Epithelial cell of prostate (primary cell): ENCODE results near the gene FXYD3.

ENCODE experiments used
- DNase-seq: peaks from one replicate; pipeline ENCODE4 v3.0.0-alpha.2; 2011; ENCODE audit warnings: low read depth, low spot score
- H3K27ac ChIP-seq: fragments of 450-650 bp; 2 replicates; pipeline ENCODE4 v1.5.1; 2017; ENCODE audit warnings: mild to moderate bottlenecking

FXYD3 gene

DNA sequence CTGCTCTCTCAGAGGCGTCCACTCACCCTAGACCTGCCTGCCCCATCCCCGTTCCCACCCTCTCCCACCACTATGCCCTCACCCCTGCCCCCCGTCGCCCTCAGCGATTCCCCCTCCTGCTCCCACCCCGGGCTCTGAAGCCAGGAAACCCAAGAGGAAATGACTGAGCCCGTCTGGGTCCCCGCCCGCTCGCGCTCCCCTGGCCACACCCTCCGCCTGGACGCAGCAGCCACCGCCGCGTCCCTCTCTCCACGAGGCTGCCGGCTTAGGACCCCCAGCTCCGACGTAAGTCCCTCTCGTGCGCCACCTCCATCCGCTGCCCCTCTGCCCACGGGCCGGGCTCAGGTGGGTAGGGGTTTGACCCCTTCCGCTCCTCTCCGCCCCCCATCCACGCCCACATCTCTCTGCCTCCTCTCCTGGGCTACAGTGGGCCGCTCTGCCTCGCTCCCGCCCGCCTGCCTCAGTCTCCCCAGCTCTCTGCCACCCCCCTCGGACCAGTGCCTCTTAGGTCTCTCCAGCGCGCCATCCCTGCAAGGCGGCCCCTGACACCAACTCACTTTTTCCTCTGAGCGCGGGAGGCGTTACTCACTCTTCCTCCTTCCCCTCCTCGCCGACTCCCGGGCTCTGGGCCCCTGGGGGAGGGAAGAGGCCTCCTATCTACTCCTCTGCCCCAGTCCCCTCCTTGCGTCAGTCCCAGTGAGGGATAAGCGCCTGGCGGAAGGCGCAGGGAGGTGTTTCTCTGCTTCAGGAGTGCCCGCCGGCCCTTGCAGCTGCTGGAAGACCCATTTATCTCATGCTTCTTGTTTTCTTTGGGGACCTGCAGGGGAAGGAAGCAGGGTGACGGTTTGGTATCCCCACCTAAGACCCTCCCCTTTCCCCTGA lies 39.1 kb downstream of the FXYD3 start, which contains the start of gene FXYD5:
TSS of gene FXYD5 (plus strand) at position 211 of the 882 bp plus-strand sequence. CDS start 816 bp downstream, outside the sequence.
- DNase-seq, result no peak
- H3K27ac ChIP-seq, result peak within 1 kb of the TSS; percentile 67

DNA sequence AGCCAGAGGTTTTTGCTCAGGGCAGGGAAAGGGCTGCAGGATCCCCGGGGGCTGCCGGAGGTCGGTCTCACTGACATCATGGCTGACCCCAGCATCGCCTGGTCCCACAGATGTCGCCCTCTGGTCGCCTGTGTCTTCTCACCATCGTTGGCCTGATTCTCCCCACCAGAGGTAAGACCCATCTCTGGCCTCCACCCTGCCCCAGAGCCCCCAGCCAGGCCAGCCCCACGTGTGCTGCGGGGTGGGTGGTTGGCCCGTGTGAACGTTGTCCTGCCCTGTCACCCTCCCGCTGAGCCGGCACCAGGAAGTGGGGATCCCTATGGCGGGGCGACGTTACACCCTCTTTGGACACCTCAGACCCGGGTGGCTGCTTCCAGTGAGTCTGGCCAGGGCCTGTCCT lies 39.8 kb downstream of the FXYD3 start:
- no peak for DNase-seq
- H3K27ac ChIP-seq, result peak overlapping the region; percentile 67

DNA sequence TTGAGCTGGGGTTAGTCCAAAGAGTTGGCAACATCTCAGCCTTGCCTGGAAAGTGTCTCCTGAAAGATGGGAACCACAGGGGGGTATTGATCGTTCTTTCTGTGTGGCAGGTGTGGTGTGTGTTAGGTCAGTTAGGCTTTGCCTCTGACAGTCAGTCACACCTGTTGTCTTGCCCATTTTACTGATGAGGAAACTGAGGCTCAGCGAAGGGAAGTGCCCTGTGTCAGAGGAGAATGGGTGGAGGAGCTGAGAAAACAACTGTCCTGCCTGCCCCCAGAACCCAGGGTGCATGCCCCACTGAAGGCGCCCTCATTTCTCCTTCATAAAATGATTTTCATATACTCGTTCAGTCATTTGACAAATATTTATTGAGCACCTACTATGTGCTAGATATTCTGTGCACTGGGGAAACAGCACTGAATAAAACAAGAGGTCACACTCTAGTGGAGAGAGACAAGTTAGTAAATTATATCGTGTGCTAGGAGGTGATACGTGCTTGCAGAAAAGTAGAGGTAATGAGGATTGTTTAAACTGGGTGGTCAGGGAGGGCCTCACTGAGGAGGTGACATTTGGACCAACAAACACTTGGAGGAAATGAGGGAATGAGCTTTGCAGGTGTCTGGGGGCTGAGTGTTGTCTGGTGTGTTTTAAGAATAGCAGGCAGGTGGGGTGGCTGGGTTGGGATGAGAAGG lies 40.5 kb downstream of the FXYD3 start:
- no peak overlapping the region for H3K27ac ChIP-seq
- DNase-seq, result no peak

DNA sequence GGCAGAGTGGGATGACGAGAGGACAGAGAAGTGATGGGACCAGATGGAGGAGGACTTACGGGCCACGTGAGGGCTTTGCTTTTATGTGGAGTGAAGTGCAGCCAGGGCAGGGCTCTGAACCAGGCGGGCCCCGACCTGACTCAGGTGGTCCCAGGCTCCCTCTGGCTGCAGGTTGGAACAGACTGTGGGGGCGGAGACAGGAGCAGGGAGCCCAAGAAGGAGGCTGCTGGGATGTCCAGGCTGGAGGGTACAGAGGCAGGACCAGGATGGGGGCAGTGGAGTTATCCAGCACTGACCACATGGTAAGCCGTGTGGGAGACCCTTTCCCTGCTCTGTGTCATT lies 41.0 kb downstream of the FXYD3 start:
- H3K27ac ChIP-seq, result no peak overlapping the region

DNA sequence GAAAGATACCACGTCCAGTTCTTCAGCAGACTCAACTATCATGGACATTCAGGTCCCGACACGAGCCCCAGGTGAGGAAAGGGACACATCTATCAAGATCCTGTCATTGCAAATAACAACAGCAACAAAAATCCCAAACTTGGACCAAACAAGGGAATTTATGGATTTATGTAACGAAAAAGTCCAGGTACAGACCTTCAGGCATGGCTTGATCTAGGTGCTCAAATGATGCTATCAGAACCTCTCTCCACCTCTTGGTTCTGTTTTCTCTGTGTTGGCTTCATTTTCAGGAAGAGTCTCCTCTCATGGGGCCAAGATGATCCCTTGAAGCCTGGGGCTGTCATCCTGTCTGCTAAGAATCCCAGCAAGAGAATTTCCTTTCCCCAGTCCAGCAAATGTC lies 41.8 kb downstream of the FXYD3 start:
- H3K27ac ChIP-seq, result no peak overlapping the region
- DNase-seq, result no peak

More for the DNA sequence above, 41.0 kb downstream of the FXYD3 start:
- DNase-seq, result no peak

DNA sequence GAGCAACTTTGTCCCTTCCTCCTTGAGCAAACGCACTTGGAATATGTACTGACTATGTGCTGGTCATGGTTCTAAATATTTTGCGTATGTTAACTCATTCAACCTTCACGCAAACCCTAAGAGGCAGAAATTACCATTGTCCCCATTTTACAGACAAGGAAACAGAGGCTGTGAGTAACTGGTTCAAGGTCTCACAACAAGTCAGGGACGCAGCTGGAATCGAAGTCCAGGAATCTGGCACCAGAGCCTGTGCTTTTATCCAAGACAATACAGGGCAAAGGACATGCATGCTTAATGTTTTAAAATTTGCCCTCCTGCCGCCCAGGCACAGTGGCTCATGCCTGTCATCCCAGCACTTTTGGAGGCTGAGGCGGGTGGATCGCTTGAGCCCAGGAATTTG lies 44.0 kb downstream of the FXYD3 start:
- H3K27ac ChIP-seq, result no peak overlapping the region
- DNase-seq, result no peak

DNA sequence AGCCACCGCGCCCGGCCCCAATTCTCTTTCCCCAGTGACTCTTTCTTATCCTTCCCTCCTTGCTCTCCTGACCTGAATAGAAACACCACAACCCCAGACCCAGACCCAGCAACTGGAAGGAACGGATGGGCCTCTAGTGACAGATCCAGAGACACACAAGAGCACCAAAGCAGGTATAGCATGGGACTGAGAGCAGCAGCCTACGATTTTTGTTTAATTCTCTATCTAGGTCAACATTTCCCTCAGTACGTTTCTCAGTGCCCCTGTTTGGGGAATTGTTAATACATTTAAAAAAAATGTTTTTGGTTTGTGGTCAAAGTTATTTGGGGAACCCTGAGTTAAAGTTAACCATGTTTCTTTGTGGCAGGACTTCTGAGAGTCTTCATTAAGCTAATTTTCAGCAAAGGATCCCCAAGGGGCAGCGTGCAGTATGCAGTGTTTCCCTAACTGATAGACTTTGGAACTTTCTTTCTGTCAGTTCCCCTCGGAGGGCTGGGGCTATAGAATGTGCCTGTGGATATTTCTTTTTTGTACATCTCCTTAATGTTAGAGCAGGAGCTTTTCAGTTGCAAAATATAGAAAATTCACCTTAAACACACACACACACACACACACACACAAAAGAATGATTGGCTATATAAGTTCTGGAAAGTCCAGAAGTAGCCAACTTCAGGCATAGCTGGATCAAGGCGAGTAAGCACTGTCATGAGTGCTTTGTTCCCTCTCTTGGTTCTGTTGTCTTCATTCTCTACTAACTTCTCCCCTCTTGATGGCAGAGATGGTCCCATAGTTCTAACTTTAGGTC lies 45.2 kb downstream of the FXYD3 start:
- DNase-seq, result no peak
- H3K27ac ChIP-seq, result no peak overlapping the region

DNA sequence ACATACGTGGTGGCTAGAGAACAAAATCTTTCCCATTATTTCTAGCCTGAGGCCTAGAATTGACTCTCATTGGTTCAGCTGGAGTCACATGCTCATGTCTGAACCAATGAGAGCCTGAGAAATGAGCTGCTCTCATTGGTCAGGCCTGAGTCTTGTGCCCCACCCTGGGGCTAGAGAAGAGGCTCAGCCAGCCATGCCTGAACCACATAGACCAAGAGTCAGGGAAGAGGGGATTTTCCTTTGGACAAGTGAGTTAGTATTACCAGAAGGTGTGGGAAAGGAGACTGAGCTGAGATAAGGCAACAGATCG lies 45.8 kb downstream of the FXYD3 start:
- DNase-seq, result no peak
- no peak overlapping the region for H3K27ac ChIP-seq

DNA sequence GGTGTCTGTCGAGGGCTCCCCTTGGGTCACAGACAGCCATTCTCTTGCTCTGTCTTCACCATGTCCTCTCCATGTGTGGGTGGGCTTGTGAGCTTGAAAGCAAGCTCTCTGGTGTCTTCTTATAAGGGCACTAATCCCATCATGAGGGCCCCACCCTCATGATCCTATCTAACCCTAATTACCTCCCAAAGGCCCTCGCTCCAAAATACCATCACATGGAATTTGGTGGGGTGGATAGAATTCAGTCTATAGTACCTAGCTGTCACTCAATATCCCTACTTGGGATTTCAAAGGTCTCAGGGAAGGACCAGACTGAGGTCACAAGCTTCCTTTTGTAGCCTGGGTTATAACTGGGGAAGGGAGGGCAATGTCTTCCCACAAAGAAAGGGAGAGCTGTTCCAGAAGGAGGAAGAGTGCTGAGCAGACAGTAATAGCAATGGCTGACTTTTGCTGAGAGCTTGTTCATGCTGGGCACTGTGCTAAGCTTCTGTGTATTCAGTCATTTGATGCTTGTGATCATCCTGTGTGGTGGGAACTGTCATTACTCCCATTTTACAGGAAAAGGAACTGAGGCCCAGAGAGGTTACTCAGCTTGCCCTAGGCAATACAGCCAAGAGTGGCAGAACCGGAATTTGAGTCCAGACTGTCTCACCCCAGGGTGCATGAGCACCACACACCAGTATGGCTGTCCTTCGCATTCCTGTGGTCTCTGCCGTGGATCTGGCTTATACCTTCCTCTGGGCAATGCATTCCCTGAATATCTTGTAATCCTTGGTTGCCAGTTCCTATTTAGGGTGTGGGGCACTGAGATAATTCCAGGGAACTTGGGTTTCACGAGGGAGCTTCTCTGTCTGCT lies 47.1 kb downstream of the FXYD3 start:
- DNase-seq, result peak; percentile 83
- peak overlapping the region; percentile 69 for H3K27ac ChIP-seq

DNA sequence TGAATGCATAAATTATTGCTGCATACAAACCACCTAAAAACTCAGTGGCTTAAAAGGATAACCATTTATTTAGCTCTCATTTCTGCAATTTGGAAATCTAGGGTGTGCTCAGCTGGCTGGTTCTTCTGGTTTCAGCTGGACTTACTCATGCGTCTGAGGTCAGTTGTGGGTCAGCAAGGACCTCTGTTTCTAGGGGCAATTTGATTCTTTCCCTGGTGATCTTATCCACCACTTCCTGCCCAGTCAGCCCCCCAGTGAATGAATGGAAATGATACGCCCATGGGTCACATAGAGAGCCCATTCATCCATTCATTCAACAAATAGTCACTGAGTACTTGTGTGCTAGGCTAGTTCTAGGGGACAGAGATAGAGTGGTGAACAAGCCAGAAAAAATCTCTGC lies 48.8 kb downstream of the FXYD3 start:
- no peak for DNase-seq
- peak overlapping the region; percentile 69 for H3K27ac ChIP-seq

DNA sequence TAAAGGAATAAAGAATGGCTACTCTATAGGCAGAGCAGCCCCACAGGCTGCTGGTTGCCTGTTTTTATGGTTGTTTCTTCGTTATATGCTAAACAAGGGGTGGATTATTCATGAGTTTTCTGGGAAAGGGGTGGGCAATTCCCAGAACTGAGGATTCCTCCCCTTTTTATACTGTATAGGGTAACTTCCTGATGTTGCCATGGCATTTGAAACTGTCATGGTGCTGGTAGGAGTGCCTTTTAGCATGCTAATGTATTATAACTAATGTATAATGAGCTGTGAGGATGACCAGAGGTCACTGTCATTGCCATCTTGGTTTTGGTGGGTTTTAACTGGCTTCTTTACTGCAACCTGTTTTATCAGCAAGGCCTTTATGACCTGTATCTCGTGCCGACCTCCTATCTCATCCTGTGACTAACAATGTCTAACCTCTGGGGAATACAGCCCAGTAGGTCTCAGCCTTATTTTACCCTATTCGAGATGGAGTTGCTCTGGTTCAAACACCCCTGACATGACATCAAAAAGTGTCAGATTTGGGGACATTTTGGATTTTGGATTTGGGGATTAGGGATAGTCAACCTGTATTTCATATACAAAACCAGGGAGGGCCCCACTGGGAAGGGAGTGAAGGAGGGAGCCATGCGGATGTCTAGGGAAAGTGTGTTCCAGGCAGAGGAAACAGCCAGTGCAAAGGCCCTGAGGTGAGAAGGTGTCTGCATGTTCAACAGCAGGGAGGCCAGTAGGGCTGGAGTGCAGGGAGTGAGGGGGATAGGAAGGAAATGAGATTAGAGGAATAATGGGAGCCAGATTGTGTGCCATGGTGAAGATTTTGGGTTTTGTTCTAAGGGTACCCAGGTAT lies 49.8 kb downstream of the FXYD3 start:
- no peak overlapping the region for H3K27ac ChIP-seq
- no peak for DNase-seq

DNA sequence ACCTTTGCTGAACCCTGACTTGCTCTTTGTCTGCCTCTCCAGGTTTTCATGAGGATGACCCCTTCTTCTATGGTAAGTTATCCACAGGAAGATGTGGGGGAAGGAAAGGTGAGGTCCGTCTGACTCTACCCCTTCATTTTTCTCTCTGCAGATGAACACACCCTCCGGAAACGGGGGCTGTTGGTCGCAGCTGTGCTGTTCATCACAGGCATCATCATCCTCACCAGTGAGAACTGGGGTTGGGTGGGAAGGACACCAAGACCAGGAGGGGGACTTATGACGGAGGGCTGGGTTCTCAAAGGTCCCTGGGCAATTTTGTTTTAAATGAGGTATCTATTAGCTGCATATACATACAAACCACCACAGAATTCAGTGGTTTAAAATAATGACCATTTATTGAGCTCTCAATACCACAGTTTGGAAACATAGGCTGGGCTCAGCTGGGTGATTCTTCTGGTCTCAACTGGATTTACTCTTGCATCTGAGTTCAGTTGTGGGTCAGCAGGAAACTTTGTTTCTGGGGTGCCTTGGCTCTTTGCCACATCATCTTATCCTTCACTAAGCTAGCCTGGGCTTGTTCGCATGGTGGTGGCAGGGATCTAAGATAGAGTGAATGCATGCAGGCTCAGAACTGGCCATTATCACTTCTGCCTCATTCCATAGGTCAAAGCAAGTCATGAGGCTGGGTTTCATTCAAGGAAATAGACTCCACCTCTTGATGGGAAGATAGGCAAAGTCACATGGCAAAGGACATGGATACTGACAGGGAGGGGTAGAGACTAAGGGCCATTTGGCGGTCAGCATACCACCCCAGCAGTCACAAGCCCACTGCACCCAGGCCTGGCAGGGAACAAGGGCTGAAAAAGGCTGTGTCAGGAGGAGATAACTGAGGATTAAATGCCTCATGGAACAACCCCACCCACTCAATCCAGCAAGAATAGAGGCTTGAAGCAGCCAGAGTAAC lies 50.8 kb downstream of the FXYD3 start:
- no peak for DNase-seq
- H3K27ac ChIP-seq, result peak overlapping the region; percentile 55

DNA sequence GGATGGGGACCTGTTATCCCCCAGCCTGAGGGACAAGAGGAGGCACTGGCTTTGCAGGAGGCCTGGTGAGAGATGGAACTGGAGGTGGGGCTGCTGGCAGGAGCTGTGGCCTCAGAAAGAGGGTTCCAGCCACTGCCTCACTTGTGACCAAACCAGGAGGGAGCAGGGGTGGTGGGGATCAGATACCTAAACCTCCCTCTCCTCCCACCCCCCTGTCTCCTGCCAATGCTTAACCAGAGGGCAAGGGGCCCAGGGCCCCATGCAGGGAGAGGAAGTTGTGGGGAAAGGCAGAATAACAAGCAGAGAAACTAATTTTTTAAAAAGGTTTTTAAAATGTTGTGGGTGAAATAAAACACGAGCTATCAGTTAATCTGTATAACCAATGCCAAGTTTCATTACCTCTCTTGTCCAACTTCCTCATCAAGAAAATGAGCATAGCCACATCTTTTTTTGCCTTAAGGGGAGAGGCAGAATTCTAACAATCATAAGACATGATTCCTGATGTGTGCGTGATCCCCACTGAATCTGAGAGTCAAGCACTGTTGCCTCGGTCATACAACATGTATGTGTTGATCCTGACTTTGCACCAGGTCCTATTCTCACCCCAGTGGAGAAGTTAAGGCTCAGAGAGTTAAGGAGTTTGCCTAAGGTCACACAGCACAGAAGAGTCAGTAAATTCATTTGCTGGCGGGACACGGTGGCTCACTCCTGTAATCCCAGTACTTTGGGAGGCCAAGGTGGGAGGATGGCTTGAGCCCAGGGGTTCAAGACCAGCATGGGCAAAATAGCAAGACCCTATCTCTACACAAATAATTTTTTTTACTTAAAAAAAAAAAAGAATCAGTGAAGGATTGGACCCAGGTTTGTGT lies 51.9 kb downstream of the FXYD3 start:
- H3K27ac ChIP-seq, result peak overlapping the region; percentile 55
- no peak for DNase-seq

DNA sequence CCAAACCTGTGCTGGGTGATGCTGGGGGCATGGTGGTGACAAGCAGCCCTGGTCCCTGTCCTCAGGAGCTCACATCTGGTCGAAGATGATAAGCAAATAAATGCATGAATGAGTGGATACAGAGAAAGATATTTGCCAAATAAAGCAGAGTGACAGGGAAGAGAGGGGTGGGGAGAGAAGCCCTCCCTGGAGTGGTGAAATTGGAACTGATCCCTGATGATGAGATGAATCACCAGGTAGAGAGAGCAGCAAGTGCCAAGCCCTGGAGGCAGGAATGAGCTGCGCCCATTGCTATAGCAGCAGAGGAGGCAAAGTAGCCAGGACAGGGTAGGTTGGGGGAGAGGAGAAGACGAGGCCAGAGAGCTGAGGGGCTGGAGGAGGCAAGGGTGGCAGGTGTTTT lies 52.6 kb downstream of the FXYD3 start:
- peak overlapping the region; percentile 55 for H3K27ac ChIP-seq
- no peak for DNase-seq

DNA sequence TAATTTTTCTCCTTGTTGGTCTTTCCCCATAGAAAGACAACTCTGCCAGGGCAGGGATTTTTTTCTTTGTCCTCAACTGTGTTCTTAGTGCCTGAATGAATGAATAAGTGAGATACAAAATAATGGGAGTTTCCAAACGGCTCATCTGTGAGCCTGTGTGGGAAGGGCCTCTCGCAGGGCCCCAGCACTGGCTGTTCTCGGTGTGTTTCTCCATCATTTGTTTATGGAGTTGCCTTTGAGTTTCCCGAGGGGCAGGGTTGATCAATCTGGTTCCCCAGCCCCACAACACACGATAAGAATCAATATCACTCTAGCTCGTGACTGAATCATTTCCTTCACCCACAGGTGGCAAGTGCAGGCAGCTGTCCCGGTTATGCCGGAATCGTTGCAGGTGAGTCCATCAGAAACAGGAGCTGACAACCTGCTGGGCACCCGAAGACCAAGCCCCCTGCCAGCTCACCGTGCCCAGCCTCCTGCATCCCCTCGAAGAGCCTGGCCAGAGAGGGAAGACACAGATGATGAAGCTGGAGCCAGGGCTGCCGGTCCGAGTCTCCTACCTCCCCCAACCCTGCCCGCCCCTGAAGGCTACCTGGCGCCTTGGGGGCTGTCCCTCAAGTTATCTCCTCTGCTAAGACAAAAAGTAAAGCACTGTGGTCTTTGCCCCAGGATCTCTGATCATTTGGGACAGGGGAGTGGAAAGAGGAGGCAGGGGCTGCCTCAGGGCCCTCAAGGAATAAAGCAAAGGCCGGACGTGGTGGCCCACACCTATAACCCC lies 53.8 kb downstream of the FXYD3 start:
- H3K27ac ChIP-seq, result peak overlapping the region; percentile 55
- DNase-seq, result no peak

DNA sequence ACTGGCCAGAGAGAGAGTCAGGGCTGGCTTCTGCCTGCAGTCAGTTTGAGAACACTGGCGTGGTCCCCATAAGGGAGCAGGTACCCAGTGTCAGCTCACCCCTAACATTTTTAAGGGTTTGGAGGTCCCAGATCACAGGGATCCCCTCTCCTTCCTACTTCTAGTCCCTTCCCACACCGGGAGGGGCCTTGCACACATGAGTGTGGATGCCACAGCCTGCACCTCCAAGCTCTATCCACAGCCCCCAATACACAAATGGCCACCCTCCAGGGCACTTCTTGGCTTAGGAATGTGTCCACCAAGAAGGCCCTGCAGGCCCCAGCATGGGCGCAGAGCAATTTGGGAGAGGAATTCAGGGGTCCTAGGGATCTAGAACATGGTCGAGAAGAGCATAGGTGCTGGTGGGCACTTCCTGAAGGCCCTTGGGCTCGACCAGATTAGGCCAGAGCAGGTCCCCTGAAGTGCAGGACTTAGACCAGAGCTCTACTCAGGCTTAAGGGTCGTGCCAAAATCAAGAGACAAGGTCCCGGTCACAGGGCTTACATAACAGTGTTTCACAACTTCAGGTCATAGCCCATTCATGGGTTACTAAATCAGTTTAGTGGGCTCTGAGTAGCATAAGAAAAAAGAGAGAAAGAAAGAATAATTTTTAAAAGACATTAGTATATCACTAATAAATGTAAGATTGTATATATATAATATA lies 54.9 kb downstream of the FXYD3 start:
- no peak for DNase-seq

More for the DNA sequence above, 54.9 kb downstream of the FXYD3 start:
- H3K27ac ChIP-seq, result no peak overlapping the region
